Lower leg skin (tissue), 4 donors: ENCODE results near the gene CCDC9B. TPM values are rescaled to one million over a fixed set of nuclear protein-coding genes. Genes with fewer than 3 reads are reported as not detected.

Source experiments
- DNase-seq, 2 donors: peaks; one replicate each; pipeline ENCODE4 v3.0.0-alpha.2; 2019; ENCODE audit warnings: low spot score in 2 of 2
- H3K4me3 ChIP-seq: fragments of 200-600 bp; sonication (generic); 2 replicates; pipeline ENCODE4 v1.5.1; 2017; ENCODE audit warnings: mild to moderate bottlenecking, low read depth; ENCODE audit not compliant: poor library complexity, severe bottlenecking
- POLR2A ChIP-seq, 2 donors: fragments of 450-650 bp; IDR thresholded peaks; one replicate each; pipeline ENCODE4 v1.6.1; 2016 to 2017; ENCODE audit warnings: antibody characterized with exemption in 2 of 2, mild to moderate bottlenecking in 1 of 2, moderate library complexity in 1 of 2
- WGBS, 2 donors: methylation state at CpG; one replicate each; pipeline ENCODE4 v1.1.5; 2018; 5-methylcytosine and 5-hydroxymethylcytosine counted together
- intact Hi-C: fragments of 100-400 bp; cut with DNase I; formaldehyde crosslinking; loops from one replicate; pipeline ENCODE4 v1.15.0; 2023; ENCODE audit warnings: low total_unique reads
- total RNA-seq, 4 donors: library from RNA; depleted of rRNA; stranded (reverse); fragments of >200 nt; gene quantifications; one replicate each; pipeline ENCODE4 v1.1.0, GENCODE V29; 2016
- TF ChIP-seq, protein P1 (sequence below), 3 donors: fragments of 450-650 bp; IDR thresholded peaks; one replicate each; pipeline ENCODE4 v1.5.1; 2016; ENCODE audit warnings: antibody characterized with exemption in 3 of 3, mild to moderate bottlenecking in 3 of 3, moderate library complexity in 2 of 3

The CCDC9B gene
- total RNA-seq, 4 donors from 2014 or later, result 17.4 to 28.6 (median 24.7) TPM

DNA sequence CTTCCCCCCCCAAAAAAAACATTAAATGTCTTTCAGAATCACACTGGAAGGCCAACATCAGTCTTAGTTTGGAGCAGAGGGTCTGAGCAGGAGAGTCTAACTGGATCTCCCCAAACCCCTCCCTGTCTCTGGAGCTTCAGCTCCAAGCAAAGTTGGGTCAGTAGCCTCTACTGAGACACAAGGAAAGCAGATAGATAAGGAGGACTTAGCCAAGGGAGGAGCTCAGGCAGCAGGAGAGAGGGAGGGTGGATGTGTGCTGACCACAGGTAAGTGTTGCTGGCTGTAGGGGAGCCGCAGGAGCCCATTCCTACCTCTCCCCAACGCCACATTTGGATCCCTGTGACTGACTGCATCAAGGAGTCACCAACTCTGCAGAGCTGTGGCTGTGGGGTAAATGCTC is 40.0 kb downstream of the CCDC9B start:
- no peak overlapping the region for H3K4me3 ChIP-seq
- intact Hi-C loops, result no loop called here
- WGBS, 2 donors, result 92 to 96% methylated on average over 2 of the region's 2 CpGs
- no peak for DNase-seq
- TF ChIP-seq POLR2A (IDR thresholded peaks at IDR 0.05), result no peak
- TF ChIP-seq, protein P1, sequence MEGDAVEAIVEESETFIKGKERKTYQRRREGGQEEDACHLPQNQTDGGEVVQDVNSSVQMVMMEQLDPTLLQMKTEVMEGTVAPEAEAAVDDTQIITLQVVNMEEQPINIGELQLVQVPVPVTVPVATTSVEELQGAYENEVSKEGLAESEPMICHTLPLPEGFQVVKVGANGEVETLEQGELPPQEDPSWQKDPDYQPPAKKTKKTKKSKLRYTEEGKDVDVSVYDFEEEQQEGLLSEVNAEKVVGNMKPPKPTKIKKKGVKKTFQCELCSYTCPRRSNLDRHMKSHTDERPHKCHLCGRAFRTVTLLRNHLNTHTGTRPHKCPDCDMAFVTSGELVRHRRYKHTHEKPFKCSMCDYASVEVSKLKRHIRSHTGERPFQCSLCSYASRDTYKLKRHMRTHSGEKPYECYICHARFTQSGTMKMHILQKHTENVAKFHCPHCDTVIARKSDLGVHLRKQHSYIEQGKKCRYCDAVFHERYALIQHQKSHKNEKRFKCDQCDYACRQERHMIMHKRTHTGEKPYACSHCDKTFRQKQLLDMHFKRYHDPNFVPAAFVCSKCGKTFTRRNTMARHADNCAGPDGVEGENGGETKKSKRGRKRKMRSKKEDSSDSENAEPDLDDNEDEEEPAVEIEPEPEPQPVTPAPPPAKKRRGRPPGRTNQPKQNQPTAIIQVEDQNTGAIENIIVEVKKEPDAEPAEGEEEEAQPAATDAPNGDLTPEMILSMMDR (IDR thresholded peaks at IDR 0.05), result no peak

GRCh38 chr15:40300367-40300766 is 40.4 kb downstream of the CCDC9B start:
- intact Hi-C loops, result no loop called here

DNA sequence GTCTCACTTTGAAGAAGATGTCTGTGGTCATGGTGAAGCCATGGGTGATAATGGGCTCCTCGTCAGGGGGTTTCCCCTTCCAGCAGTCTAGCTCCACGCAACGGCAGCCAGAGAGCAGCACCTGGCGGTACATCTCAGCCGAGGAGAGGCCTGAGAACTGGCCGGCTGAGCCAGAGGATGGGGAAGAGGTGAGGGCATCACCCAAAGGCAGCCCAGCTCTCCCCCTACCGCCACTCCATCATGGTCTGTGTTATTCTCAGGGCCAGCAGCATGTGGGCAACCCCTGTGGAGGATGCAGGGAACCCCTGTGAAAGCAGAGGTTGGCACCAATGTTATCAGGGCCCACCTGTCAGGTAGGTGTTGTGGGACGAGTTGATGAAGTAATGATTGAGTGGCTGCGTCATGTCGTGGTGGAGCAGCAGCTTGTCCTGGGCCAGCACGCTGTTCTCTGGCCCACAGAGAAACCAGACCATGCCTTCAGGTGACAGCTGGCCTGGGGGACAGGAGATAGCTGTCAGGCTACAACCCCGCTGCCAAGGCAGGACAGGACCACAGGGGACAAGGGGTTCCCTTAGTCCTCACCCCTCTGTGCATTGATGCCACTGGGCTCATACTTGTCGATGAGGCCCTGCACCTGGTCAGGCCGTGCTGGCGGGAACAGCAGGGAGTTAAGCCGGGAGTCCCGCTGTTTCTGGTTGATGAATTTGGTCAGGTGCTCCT is 42.4 kb downstream of the CCDC9B start:
- intact Hi-C loops, result no loop called here

More at GRCh38 chr15:40300367-40300766, 40.4 kb downstream of the CCDC9B start:
- DNase-seq, result no peak
- WGBS, 2 donors, result 94 to 96% methylated on average over 2 of the region's 2 CpGs
- no peak overlapping the region for H3K4me3 ChIP-seq
- TF ChIP-seq, protein P1 (IDR thresholded peaks at IDR 0.05), result no peak
- no peak for TF ChIP-seq POLR2A (IDR thresholded peaks at IDR 0.05)

GRCh38 chr15:40297356-40297755 is 43.4 kb downstream of the CCDC9B start:
- DNase-seq, result no peak
- H3K4me3 ChIP-seq, result no peak overlapping the region
- no peak for TF ChIP-seq POLR2A (IDR thresholded peaks at IDR 0.05)
- TF ChIP-seq, protein P1 (IDR thresholded peaks at IDR 0.05), result no peak
- intact Hi-C loops, result no loop called here
- WGBS, 2 donors, result 94 to 96% methylated on average over 10 of the region's 10 CpGs

More for the DNA sequence above, 42.4 kb downstream of the CCDC9B start:
- WGBS, 2 donors, result 92 to 94% methylated on average over 15 to 17 of the region's 17 CpGs
- H3K4me3 ChIP-seq, result no peak overlapping the region
- DNase-seq, result no peak
- TF ChIP-seq, protein P1 (IDR thresholded peaks at IDR 0.05), result no peak
- no peak for TF ChIP-seq POLR2A (IDR thresholded peaks at IDR 0.05)

GRCh38 chr15:40296561-40297230 is 44.0 kb downstream of the CCDC9B start:
- 63 to 75% methylated on average over 5 of the region's 5 CpGs for WGBS, 2 donors

More at GRCh38 chr15:40296561-40297230, 44.0 kb downstream of the CCDC9B start:
- no peak overlapping the region for H3K4me3 ChIP-seq
- no peak for DNase-seq
- no peak for TF ChIP-seq POLR2A (IDR thresholded peaks at IDR 0.05)
- TF ChIP-seq, protein P1 (IDR thresholded peaks at IDR 0.05), result no peak
- intact Hi-C loops, result no loop called here
